MV-4-11 (cell line): ENCODE measurements around the gene POC1B.

ENCODE experiments used
- DNase-seq: peaks from one replicate; lab custom pipeline; 2025; lab: John Stamatoyannopoulos, UW

Gene POC1B

DNA sequence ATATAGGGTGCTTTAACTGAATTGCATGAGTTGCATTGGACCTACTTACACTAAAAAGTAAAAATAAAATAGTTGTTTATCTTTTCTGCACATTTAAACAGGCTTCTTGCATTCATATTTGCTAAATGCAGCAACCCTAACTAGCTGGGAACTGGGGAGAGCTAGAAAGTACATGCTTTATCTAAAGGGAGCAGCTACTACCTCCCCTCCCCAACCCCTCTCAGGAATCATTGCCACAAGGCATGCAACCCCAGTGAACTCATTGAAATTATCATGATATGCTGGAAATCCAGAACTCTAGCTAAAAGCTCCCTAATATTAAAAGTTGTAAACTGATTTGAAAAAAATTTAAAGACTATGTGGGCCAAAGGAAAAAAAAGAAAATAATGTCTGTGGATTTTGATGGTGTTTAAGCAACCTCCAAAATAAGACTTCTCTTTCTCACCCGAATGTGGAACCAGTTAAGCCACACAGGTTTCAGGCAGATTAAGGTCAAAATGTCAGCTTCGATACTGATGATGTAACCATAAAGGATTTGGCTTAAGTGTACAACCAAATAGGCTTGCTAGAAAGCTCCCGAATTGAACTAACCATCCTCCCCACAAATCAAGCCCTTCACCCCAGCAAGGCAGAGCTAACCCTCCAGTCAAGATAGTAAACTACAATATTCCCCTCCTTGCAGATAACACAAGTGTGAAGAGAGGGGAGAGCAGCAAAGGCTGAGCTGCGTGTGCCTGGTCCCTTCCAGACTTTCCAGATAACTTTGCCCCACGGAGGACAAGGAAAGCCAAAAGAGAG is 13.8 kb upstream of the POC1B start:
- DNase-seq = peak; percentile 90

DNA sequence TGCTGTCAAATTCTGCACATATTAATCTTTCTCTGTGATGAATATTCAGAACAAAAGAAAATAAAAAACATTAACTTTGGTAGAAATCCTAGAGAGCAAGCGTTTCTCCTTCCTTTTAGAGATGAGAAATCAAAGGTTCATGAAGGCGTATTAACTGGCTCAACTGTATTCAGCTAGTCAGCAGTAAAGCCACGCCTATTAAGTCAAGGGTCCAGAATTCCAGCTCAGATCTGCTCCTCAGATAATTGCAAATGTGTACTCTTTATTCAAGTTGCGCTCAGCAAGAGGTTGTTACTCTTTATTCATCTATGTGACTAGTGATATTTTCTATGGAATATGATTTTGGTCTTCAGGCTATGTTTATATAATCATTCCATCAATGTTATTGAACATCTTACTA is 13.1 kb upstream of the POC1B start:
- no peak for DNase-seq

DNA sequence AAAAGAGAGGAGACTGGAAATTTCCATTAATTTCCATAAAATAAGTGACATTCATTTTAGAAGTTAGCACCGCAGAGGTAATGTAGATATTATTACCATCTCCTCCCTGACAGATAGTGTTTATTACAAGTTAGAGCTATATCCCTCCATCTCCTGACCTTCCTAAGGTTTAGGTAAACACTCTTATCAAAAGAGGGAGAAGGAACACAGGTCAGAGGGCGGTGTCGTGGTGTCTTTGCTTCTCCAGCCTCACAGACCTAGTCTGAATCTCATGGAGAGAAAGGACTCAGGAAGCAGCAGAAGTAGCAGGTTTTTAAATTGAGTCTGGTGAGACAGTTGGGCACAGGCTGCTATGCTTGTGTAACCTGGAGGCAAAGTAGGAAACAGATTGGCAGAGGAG is 11.5 kb upstream of the POC1B start:
- DNase-seq = no peak

DNA sequence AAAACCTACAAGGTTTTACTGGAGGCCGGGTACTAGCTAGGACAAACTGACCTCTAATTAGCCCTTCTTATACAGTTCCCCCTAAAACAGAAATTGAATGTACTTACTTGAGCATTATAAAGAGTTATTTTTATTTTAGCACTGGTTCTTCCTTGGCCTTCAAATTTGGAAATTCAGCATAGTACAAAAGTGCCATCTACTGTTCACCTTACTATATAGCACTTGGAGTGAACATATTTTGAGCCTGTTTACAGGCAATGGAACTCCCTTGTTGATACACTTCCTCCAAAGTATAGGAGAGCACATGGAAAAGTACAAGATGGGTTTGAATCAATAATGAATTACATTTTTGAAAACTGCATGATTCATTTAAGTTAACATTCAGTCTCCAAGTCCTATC is 3.9 kb upstream of the POC1B start:
- peak; percentile 71 for DNase-seq

DNA sequence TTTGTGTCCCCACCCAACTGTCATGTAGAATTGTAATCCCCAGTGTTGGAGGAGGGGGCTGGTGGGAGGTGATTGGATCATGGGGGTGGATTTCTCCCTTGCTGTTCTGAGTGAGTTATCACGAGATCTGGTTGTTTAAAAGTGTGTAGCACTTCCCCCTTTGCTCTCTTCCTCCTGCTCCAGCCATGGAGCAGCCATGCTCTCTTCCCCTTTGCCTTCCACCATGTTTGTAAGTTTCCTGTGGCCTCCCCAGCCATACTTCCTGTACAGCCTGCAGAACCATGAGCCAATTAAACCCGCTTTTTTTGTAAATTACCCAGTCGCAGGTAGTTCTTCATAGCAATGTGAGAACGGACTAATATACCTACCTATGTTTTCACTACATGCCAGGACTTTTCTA is 2.6 kb upstream of the POC1B start:
- peak; percentile 64 for DNase-seq

DNA sequence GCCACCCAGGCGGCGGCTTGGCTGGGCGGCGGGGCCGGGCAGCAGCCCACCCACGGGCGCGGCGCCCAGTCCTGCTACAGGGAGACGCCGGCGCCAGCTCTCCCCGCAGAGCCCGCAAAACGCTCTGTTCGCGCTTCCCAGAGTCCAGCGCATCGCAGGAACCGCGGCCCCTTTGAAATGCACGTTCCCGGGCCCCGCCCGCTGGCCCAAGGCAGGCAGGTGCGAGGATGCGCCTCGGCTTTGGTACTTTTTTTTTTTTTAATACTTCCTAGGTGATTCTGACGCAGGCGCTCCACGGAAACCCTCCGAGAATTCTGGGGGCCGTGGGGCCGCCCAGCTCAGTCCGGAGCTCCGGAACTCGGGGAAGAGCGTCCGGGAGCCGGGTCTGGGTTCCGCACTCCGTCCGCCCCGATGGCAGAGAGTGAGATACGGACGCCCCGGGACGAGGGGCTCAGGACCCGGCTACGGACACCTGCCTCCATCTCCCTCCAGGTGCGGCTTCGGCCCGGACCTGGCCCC is 483 bp downstream of the POC1B start:
- DNase-seq = no peak

DNA sequence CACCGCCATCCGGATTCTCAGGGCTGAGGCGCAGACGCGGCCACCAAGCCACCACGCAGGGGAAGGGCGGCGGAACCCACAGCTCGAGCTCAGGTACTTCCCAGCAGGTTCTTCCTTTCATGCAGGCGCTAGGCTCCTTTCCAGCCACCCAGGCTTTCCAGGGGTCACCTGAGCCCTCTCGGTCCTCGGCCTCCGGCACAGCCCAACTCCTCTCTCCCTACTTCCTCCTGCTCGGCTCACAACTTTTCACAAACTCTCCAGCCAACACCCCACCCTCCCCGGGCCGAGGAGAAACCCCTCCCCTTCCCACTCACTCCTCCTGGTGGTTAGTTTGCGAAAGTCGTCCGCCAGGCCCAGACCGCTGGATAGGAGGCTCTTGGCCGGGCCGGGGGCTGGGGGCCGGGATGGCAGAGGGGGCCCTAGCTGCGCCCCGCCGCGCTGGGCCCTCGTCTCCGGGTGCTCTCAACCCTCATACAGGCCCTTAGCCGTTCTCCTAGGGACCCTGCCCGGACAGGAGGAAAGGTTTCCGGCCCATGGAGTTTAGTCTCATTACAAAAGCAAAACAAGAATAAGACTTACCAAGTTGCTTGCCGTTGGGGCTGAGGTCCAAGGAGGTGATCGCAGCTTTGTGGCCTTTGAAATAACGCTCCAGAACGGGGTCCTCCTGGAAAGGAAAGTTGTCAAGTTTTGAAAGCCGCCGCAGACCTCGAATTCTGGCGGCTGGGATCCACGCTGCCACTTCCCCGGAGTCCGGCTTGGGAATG is 1.1 kb downstream of the POC1B start, which contains the start of gene GALNT4:
GALNT4 (minus strand) TSS at position 256 of the 764 bp plus-strand sequence; CDS start at position 9, 247 bp downstream.
- peak; percentile 84 for DNase-seq

DNA sequence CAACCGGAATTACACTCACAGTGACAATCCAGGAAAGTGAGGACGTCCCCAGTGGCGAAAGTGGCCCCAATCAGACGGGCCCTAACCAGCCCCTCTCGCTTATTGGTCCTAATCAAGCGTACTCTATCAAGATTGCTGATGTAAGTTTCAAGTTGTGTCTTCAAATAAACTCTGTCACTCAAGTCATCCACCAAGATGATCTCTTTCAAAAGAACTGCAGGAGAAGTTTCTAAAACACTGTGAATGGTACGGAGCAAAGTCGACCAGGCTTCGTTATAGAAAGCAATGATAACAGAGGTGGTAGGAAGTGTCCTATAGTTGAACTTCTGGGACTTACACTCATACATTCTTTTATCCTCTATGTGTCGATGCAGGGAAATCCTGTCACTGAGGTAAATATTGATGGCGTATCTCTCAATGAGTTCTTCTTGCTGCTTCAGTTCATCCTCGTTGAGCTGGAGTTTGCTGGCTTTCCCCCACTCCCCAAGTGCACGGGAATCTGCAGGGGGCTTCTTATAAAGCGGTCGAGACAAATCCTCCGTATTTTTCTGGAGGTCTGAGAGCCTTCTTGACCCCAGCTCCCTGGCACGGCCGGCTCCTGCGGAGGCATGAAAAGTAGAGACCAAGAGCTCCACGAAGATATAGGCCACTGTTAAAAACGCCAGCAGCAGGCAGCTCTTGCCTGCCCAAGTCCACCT is 1.9 kb downstream of the POC1B start:
- no peak for DNase-seq

DNA sequence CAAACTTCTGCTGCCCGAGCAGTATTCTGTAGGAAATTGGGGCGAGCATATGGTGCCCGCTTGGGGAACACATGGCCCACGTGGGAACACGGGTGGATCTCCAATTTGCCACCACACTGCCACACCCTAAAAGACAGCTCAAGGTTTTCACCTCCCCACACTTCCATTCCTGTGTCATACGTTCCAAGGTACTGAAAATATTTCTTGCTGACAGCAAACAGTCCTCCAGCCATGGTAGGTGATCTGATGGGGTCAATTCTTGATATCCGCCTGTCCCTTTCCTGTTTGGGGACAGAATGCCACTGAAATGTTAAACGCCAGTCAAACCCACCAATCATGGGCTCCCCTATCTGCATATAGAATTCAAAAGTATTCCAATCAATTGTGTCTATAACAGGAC is 2.5 kb downstream of the POC1B start:
- DNase-seq = no peak

DNA sequence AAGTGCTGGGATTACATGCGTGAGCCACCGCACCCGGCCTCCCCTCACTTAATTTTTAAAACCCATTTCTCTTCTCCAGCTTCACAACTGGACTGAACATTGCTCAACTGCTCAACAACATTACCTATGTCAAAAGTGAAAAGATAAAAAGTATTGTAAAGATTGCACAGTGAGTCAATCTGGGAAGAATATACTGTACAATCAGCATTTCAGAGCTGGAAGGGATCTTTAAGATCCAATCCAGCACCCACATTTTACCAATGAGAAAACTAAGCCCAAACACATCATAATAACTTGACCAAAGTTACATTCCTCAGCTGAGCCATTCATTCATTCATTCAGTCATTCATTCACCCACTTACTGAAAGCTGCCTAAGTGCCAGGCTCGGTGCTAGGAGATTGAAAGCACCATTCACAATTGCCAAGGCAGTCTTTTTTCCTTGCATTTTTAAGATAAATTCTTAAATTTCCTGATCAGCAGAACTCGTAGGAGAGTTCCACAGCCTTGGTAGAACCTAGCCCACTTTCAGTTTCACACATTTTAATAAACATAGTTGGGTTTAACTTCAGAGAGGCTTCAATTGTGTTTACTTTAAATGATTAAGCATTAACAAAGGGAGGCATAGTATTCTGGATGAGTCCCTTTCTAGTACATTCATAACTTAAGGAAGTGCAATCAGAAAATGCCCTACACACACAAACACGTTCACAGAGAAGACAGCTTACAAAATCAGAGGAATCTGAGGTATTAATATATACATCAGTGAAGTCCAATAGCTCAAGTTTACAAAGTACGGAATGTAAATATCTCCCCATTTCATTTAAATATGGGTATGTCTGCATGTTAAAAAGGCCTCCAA is 4.3 kb downstream of the POC1B start:
- no peak for DNase-seq

DNA sequence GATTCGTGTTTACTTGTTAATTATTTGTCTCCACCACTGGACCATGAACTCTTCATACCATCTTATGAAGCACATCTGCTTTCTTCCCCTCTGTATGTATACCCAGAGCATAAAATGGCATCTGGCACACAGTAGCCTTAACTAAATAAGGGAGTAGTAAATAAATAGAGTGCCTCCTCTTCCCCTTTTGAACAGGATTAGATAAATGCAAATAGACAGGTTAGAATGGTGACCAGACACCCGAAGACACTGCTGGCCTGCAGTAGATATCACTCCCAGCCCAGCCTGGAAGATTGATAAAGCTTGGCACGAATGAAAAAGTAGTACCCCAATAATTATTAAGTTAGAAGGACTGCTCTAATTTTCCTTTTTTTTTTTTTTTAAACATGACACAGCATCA is 8.1 kb downstream of the POC1B start:
- no peak for DNase-seq

DNA sequence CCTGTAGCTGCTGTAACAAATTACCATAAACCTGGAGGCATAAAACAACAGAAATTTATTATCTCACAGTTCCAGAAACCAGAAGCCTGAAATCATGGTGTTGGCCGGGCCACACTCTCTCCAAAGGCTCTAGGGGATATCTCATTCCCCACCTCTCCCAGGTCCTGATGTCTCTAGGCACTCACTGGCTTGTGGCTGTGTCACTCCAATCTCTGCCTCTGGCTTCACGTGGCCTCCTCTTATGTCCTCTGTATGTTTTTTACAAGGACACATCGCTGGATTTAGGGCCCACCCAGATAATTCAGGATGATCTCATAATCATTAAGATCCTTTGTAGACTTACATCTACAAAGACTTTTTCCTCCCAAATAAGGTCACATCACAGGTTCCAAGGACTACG is 9.2 kb downstream of the POC1B start:
- DNase-seq = no peak

DNA sequence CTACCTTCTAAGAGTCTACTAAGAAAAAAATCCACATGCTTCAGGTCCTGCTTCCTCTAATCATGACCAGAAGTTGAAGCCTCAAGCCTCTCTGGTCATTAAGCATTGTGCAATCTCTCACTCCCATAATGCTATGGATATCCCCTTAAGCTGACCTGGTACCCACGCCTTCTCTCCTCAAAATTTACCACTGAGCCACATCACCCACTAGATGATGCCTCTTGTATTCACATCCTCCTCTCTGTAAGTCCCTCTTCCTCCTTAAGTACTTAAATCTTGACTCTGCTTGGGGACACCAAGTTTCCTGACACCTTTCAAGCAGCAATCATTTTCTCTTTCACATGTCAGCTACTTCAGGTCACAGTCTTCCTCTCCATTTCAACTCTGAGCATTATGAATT is 11.1 kb downstream of the POC1B start:
- DNase-seq = peak; percentile 94

DNA sequence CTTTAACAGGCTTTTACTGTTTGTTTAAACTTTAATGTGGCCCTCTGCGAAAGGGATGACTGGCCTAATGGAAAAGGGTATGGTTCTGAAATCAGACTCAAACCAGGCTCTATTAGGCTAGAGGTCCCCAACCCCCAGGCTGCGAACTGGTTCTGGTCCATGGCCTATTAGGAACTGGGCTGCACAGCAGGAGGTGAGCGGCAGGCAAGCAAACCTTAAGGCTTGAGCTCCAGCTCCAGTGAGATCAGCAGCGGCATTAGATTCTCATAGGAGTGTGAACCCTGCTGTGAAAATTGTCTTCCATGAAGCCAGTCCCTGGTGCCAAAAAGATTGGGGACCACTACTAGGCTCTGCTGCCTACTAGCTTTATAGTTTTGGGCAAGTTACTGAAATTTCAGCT is 12.3 kb downstream of the POC1B start:
- no peak for DNase-seq

DNA sequence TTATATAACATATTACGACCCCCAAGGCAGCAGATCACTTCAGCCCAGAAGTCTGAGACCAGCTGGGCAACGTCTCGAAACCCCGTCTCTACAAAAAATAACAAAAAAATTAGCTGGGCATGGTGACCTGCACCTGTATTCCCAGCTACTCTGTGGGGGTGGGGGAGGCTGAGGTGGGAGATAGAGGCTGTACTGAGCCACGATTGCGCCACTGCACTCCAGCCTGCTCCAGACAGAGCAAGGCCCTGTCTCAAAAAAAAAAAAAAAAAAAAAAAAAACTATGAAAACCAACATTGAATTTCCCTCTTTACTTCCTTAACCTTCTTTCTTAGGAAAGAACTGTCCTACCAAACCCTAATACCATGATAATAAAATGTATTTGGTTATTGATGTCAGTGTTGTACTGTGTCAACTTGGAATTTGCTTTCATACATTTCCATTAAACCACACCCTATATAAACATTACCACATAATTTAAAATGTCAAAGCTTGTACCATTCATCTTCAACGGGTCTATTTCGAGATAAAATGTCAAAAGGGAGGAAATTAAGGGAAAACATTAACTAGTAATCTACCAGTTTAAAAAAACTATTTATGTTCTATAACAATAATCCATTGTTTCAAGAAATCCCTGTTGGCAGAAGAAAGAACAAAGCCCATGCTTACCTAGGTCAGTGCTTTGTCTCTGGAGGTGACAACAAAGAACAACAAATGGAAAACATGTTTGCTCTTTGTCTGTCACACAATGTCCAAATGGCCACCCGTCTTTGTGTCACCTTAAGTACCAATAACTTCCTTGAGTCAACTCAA is 18.6 kb downstream of the POC1B start:
- no peak for DNase-seq

DNA sequence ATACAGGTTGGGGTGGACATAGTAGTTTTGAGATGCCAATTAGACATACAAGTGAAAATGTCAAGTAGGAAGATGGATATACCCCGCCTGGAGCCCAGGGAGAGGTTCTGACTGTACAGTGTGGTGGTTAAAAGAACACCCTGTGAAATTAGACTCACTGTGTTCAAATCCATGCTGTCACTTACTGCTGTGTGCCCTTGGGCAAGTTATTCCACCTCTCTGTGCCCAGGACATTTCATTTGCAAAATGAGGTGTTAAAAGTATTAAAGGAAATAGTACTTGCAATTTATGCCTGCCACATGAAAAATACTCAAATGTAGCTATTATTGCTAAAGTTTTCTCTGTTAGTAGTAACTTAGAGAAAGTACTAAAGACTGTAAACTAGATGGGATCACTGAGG is 19.8 kb downstream of the POC1B start:
- no peak for DNase-seq

DNA sequence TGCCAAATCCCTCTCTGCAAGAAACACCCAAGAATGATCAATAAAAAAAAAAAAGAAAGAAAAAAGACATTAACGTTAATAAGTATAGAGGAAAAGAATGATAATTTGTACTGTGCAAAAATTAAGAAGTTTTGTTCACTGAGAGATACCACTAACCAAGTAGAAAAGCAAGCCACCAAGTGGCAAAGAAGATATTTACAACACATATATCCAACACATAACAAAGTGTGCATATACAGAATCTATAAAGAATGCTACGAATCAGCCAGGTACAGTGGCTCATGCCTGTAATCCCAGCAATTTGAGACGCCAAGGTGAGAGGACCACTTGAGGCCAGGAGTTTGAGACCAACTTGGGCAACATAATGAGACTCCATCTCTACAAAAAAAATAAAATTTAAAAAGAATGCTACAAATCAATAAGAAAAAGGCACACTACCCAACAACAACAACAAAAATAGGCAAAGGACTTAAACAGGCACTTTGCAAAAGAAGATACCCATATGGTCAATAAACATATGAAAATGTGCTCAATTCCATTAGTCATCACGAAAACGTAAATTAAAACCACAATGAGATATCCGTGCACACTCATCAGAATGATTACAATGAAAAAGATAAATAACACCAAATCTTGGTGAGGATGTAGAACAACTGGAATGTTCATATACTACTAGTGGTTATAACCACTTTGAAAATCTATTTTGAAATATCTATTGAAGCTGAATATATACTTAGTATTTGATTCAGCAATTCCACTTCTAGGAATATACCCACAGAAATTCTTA is 21.1 kb downstream of the POC1B start:
- DNase-seq = no peak

DNA sequence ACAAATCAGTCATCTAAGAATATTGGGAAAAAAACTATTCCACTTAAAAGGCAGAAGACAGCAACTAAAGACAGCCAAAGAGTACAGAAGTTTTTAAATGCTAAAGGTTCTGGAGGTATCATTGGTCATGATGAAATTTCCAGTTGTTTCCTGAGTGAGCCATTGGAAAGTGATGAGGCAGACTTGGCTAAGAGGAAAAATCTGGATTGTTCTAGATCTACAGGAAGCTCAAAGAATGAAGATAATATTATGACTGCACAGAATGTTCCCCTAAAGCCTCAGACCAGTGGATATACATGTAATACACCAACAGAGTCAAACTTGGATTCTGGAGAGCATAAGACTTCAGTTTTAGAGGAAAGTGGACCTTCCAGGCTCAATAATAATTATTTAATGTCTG is 24.1 kb downstream of the POC1B start:
- no peak for DNase-seq

DNA sequence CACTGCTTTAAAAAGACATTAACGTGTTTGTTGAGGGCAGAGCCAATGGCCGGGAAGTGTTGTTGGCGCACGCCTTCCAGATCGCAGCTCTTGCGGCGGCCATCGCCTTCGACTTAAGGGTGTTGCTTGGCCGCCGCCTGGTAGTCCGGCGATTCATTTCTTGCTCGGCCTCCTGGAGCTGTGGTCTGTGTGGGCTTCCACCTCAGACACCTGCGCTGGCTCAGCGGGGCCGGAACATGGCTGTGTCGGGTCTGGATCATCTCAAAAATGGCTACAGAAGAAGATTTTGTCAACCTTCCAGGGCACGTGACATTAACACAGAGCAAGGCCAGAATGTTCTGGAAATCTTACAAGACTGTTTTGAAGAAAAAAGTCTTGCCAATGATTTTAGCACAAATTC is 26.0 kb downstream of the POC1B start:
- no peak for DNase-seq

DNA sequence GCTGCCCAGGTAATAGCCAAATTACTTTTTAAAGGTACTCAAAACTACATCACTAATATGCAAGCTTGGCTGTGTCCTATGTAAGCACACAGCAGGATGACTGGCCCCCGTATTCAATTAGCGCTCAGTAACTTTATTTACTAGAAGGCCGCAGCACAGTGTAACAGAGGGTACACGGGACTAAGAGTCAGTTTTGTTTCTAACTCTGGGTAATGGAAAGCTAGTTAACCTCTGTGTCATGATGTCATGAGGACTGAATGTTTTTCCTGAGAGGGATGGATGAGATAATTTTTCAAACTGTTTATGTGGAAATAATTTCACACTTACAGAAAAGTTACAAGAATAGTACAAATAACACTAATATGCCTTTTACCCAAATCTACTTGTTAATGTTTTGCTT is 28.4 kb downstream of the POC1B start:
- no peak for DNase-seq
